HG03439 (cell line): ENCODE data around the gene ATG7.

Experiments used
- ATAC-seq: cut with Tn5 transposase; IDR thresholded peaks from one replicate; pipeline ENCODE4 v1.9.1; 2021; ENCODE audit warnings: mild to moderate bottlenecking, moderate library complexity; ENCODE audit not compliant: unreplicated experiment

ATG7 gene

GRCh38 chr3:11603628-11604027 lies 331.4 kb downstream of the ATG7 start:
- ATAC-seq: no peak

GRCh38 chr3:11604139-11604892 lies 332.1 kb downstream of the ATG7 start:
- no peak for ATAC-seq

GRCh38 chr3:11605398-11605797 lies 333.2 kb downstream of the ATG7 start:
- ATAC-seq: no peak

- ATAC-seq: no peak
Observed at GRCh38 chr3:11606090-11606784, 334.0 kb downstream of the ATG7 start.

GRCh38 chr3:11606865-11607440 lies 334.8 kb downstream of the ATG7 start:
- ATAC-seq: no peak
